A673 (cell line): ENCODE results near the gene POMGNT1. TPM values are rescaled to one million over a fixed set of nuclear protein-coding genes. Genes with fewer than 3 reads are reported as not detected.
"Not testable (repeated sequence)": the region's sequence is repeated elsewhere in the genome, so short reads cannot be mapped to it uniquely, and the experiment has no call there.

Experiments used
- BruUV-seq: library from RNA; stranded (reverse); fragments of 400-500 nt; replicated peaks from 2 replicates; lab custom pipeline; 2021; lab: Mats Ljungman, UMichigan
- CTCF ChIA-PET: fragments of 300-600 bp; sonication (Branson Sonifier 250); formaldehyde crosslinking; loops from one replicate; lab custom pipeline; 2022; ENCODE audit warnings: antibody characterized with exemption; lab: Charles Lee
- POLR2A ChIA-PET: fragments of 300-600 bp; sonication (Branson Sonifier 250); formaldehyde crosslinking; loops from one replicate; lab custom pipeline; 2022; ENCODE audit warnings: antibody characterized with exemption; ENCODE audit not compliant: low non-redundant PET; lab: Charles Lee
- DNase-seq: peaks from one replicate; pipeline ENCODE4 v3.0.0-alpha.2; 2015; ENCODE audit warnings: low spot score
- H3K27ac ChIP-seq: fragments of 200-600 bp; sonication (generic); 2 replicates; pipeline ENCODE4 v1.5.1; 2016; ENCODE audit warnings: mixed run types, low read depth, mild to moderate bottlenecking, mixed read lengths, antibody characterized with exemption, low read length; ENCODE audit not compliant: poor library complexity, severe bottlenecking
- H3K27me3 ChIP-seq: fragments of 200-600 bp; sonication (generic); replicated peaks from 2 replicates; pipeline ENCODE4 v1.6.1; 2017; ENCODE audit warnings: mixed run types, low read depth, mild to moderate bottlenecking, mixed read lengths, antibody characterized with exemption, low read length; ENCODE audit not compliant: insufficient read depth, poor library complexity
- H3K36me3 ChIP-seq: fragments of 200-600 bp; sonication (generic); 2 replicates; pipeline ENCODE4 v1.6.1; 2016; ENCODE audit warnings: mixed run types, mild to moderate bottlenecking, mixed read lengths, antibody characterized with exemption, low read length; ENCODE audit not compliant: insufficient read depth, poor library complexity, severe bottlenecking
- H3K4me1 ChIP-seq: fragments of 200-600 bp; sonication (generic); 2 replicates; pipeline ENCODE4 v1.6.1; 2017; ENCODE audit warnings: mixed run types, mild to moderate bottlenecking, mixed read lengths, antibody characterized with exemption, low read length; ENCODE audit not compliant: insufficient read depth, poor library complexity, severe bottlenecking
- H3K4me3 ChIP-seq: fragments of 200-600 bp; sonication (generic); 2 replicates; pipeline ENCODE4 v1.5.1; 2016; ENCODE audit warnings: low read depth, mixed run types, mild to moderate bottlenecking, mixed read lengths, low read length; ENCODE audit not compliant: poor library complexity, severe bottlenecking
- H3K9me3 ChIP-seq: fragments of 200-600 bp; sonication (generic); 2 replicates; pipeline ENCODE4 v1.6.1; 2016; ENCODE audit warnings: mixed run types, low read depth, mild to moderate bottlenecking, mixed read lengths, antibody characterized with exemption, low read length; ENCODE audit not compliant: poor library complexity, severe bottlenecking
- EZH2 ChIP-seq: fragments of 200-600 bp; sonication (generic); IDR thresholded peaks from 2 replicates; pipeline ENCODE4 v1.6.1; 2017; ENCODE audit warnings: borderline replicate concordance, low read depth, mild to moderate bottlenecking, mixed read lengths, antibody characterized with exemption, low read length; ENCODE audit not compliant: poor library complexity, severe bottlenecking
- intact Hi-C: fragments of 100-400 bp; cut with micrococcal nuclease; formaldehyde crosslinking; loops from one replicate; pipeline ENCODE4 v1.10.0; 2022; ENCODE audit not compliant: unreplicated experiment
- total RNA-seq: library from RNA; stranded (reverse); gene quantifications from 2 replicates; pipeline ENCODE4 v1.2.3, GENCODE V29; 2021
- TF ChIP-seq, protein P1 (sequence below): fragments of 300-800, 200-600 bp; sonication (generic); conservative IDR thresholded peaks from 2 replicates; pipeline ENCODE4 v1.5.1; 2017; ENCODE audit warnings: low read depth, mild to moderate bottlenecking, antibody characterized with exemption, low read length, moderate library complexity, mixed read lengths

Gene POMGNT1
- total RNA-seq, 1 experiment from 2014 or later: 71.0 TPM

DNA sequence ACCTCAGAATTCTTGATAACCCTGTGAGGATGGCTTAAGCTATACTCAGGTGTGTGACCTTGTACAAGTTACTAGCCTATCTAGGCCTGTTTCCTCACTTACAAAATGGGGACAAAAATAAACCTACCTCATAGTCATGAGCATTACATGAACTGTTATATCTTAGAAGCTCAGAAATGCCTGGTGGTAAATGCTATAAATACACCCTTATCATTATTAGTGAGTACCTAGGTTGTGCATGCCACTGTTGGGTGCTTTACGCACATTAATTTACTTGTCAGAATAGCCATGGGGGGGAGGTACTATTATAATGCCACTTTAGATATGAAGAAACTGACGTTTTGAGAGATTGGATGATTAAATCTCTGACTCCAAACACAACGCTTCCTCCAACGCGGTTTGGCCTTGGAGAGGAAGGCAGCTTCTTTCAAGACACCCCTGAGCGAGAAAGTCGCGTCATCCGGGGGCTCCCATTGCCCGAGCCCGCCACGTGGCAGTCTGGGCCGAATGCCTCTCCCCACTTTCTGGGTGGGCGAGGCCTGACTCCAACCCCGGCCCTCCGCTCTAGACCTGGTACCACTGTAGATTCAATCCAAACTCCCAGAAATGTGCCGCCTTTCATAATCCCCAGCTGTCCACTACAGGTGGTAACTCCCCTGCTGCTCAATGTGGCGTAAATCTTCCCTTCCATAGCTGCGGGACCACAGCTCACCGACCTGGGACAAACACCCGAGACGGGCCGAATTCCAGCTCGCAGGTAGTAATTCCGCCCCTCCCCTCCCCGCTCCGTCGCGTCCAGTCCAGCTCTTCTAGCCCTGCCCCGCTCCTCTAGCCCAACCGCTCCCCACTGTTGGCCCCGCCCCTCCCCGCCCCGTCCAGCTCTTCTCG lies 48.6 kb upstream of the POMGNT1 start:
- H3K27me3 ChIP-seq: no peaks in the 10 kb centered on the region
- CTCF ChIA-PET: interaction anchor here (0.6 to 2.0 kb wide), 3 partner anchors 23 to 928 kb away, joined by 3 to 8 read pairs (median 4); no protein-coding TSS in a partner anchor
- H3K36me3 ChIP-seq: peaks cover 25% of the 10 kb centered on the region
- H3K4me3 ChIP-seq: peak overlapping the region; percentile 57
- intact Hi-C loops: loop anchor here (5.0 kb wide), 1 partner anchor 96 kb away; the partner anchor contains the start of gene NSUN4
- H3K9me3 ChIP-seq: no peaks in the 10 kb centered on the region
- H3K27ac ChIP-seq: peak overlapping the region; percentile 72
- TF ChIP-seq, protein P1, sequence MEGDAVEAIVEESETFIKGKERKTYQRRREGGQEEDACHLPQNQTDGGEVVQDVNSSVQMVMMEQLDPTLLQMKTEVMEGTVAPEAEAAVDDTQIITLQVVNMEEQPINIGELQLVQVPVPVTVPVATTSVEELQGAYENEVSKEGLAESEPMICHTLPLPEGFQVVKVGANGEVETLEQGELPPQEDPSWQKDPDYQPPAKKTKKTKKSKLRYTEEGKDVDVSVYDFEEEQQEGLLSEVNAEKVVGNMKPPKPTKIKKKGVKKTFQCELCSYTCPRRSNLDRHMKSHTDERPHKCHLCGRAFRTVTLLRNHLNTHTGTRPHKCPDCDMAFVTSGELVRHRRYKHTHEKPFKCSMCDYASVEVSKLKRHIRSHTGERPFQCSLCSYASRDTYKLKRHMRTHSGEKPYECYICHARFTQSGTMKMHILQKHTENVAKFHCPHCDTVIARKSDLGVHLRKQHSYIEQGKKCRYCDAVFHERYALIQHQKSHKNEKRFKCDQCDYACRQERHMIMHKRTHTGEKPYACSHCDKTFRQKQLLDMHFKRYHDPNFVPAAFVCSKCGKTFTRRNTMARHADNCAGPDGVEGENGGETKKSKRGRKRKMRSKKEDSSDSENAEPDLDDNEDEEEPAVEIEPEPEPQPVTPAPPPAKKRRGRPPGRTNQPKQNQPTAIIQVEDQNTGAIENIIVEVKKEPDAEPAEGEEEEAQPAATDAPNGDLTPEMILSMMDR: no peak
- TF ChIP-seq EZH2: no peak
- TSS peak; percentile 92 for BruUV-seq
- H3K4me1 ChIP-seq: peaks cover 7% of the 10 kb centered on the region
- POLR2A ChIA-PET: interaction anchor here (0.6 kb wide), 2 partner anchors 36 to 725 kb away, joined by 7 to 12 read pairs; partner anchors contain the start of gene PRDX1
- peak; percentile 68 for DNase-seq

DNA sequence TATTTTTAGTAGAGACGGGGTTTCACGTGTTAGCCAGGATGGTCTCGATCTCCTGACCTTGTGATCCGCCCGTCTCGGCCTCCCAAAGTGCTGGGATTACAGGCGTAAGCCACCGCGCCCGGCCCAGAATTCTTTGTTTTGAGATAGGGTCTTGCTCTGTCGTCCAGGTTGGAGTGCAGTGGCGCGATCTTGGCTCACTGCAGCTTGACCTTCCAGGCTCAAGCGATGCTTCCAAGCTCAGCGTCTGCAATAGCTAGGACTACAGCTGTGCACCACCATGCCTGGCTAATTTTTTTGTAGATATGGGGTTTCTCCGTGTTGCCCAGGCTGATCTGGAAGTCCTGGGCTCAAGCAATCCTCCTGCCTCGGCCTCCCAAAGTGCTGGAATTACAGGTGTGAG lies 47.9 kb upstream of the POMGNT1 start:
- H3K36me3 ChIP-seq: peaks cover 18% of the 10 kb centered on the region
- BruUV-seq, H3K27ac ChIP-seq, H3K4me3 ChIP-seq, H3K4me1 ChIP-seq, DNase-seq, POLR2A ChIA-PET, H3K27me3 ChIP-seq, H3K9me3 ChIP-seq: not testable (repeated sequence)
- CTCF ChIA-PET: interaction anchor here (1.0 to 2.0 kb wide), 2 partner anchors 22 to 26 kb away, joined by 4 to 8 read pairs; no protein-coding TSS in a partner anchor
- intact Hi-C loops: loop anchor here (5.0 kb wide), 1 partner anchor 96 kb away; the partner anchor contains the start of gene NSUN4

DNA sequence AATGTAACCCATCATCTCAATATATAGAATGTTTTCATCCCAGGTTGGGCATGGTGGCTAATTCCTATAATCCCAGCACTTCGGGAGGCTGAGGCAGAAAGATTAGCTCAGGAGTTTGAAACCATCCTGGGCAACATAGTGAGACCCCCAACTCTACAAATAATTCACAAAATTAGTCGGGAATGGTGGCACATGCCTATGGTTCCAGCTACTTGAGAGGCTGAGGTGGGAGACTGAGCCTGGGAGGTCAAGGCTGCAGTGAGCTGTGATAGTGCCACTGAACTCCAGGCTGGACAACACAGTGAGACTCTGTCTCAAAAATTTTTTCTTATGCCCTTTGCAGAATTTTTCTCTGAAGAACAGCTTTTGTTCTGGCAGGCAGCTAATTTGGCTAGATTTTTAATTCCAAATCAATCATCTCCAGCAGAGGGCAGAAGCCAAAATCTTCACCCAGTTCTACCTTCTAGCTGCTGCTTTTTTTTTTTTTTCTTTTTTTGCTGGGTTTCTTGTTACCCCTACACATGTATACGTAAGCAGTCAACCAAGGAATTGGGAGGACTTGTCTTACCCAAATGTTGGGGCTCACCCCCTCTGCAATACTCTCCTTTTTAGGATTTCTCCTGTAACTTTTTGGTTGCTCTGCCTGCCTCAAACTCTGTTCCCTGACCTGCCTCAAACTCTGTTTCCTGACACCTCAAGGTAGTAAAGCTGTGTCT lies 46.6 kb upstream of the POMGNT1 start:
- no TSS peak for BruUV-seq
- H3K27ac ChIP-seq: no peak overlapping the region
- H3K9me3 ChIP-seq: no peaks in the 10 kb centered on the region
- no peak for TF ChIP-seq EZH2
- TF ChIP-seq, protein P1: peak; percentile 66
- H3K36me3 ChIP-seq: peaks cover 9% of the 10 kb centered on the region
- no peak overlapping the region for H3K4me3 ChIP-seq
- no peaks in the 10 kb centered on the region for H3K27me3 ChIP-seq
- peaks cover 7% of the 10 kb centered on the region for H3K4me1 ChIP-seq
- peak; percentile 68 for DNase-seq
- ChIA-PET POLR2A (no interaction called here), CTCF (interaction anchor here (0.5 to 0.8 kb wide), 7 partner anchors 8 to 1540 kb away, joined by 3 to 6 read pairs (median 3); partner anchors contain the start of gene LURAP1)
- intact Hi-C loops: loop anchor here (5.0 kb wide), 1 partner anchor 97 kb away; the partner anchor contains the start of gene NSUN4

DNA sequence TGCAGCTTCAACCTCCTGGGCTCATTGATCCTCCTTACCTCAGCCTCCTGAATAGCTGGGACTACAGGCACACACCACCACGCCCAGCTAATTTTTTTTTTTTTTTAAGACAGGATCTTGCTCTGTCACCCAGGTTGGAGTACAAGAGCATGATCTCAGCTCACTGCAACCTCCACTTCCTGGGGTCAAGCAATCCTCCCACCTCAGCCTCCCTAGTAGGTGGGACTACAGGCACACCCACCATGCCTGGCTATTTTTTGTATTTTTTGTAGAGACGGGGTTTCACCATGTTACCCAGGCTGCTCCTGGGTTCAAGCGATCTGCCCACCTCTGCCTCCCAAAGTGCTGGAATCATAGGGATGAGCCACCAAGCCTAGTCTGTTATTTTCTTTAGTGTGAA lies 45.6 kb upstream of the POMGNT1 start:
- H3K36me3 ChIP-seq, DNase-seq, intact Hi-C loops, BruUV-seq, H3K27me3 ChIP-seq, POLR2A ChIA-PET, H3K4me1 ChIP-seq, H3K4me3 ChIP-seq, H3K9me3 ChIP-seq, H3K27ac ChIP-seq: not testable (repeated sequence)
- CTCF ChIA-PET: interaction anchor here (0.7 to 1.2 kb wide), 2 partner anchors 20 to 754 kb away, joined by 3 to 6 read pairs; no protein-coding TSS in a partner anchor
